GM18867 (cell line): Measurements from ENCODE around the gene FNDC3B.

Experiments used
- ATAC-seq: cut with Tn5 transposase; IDR thresholded peaks from one replicate; pipeline ENCODE4 v1.9.1; 2021; ENCODE audit warnings: mild to moderate bottlenecking, moderate library complexity; ENCODE audit not compliant: unreplicated experiment

The FNDC3B gene

DNA sequence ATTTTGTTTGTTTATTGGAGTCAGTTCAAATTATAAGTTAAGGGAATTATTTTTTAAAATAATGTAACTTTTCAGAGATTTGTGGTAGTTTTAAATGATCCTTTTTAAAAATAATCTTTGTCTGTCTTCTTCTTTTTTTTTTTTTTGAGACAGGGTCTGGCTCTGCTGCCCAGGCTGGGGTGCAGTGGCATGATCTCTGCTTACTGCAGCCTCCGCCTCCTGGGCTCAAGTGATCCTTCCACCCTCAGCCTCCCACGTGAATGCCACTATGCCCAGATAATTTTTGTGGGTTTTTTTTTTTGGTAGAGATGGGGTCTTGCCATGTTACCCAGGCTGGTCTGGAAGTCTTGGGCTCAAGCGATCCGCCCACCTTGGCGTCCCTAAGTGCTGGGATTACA lies 12.6 kb downstream of the FNDC3B start:
- no peak for ATAC-seq

DNA sequence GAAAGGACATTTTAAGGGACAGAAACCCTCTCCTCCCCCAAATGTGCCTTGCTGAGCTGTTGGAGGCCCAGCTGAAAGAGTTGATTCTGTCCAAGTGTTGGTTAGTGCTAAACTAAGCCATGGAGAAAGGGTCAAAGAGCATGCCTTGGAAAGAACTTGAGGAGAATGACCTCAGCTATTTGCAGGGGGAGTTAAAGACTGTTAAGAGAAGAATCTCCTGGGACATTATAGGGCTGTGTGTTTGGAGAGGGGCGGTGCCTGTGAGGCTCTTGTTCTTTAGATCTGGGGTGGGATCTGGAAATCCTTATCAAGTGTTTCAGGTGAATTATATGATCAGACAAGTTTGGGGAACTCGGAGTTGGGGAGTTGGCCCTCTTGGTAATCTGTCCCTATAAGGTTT lies 13.0 kb downstream of the FNDC3B start:
- ATAC-seq: no peak

DNA sequence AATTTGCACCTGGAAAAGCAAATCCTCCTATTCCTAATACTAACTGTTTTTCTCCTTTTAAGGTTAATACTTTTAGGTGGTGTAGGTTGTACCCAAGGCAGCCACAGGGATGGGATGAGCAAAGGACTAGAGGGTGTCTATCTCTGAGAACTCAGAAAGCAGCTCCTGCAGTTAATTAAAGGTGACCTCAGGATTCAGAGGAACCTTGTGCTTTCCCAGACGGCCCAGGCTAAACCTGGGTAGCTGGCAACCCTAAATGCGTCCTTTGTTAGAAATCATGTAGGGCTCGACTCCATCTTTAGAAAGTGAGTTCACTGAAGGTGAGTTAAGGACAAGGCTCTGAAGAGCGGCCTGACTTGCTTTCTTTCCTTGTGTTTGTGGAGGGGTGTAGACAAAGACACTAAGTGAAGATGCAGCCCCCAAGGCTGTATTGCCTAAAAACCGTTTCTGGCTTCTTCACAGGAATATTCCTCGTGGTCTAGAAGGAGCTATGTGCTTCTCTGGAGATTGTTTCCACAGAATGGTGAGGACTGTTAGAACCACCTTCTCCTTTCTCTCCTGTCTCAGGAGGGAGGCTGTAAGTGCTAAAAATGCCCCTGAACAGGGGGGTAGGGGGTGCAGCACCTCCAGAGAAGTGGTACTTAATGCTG lies 14.9 kb downstream of the FNDC3B start:
- ATAC-seq: no peak

DNA sequence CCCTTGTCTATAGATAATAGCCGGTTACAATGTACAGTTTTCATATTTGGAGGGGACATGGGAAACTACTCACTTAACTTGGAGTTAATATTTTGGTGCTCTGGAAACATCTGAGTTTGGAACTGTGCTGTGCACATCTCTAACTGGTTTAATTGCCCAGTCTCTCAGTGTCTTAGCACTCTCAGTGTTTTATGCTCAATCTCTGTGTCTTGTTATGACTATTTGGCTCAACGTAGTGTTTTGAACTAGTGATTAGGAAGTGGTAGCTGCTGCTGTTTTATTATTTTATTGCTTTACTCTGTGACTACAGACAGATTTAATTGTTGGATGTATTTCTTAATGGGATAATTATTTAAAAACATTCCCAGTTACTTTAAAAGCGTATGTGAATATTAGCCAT lies 17.0 kb downstream of the FNDC3B start:
- ATAC-seq: no peak

DNA sequence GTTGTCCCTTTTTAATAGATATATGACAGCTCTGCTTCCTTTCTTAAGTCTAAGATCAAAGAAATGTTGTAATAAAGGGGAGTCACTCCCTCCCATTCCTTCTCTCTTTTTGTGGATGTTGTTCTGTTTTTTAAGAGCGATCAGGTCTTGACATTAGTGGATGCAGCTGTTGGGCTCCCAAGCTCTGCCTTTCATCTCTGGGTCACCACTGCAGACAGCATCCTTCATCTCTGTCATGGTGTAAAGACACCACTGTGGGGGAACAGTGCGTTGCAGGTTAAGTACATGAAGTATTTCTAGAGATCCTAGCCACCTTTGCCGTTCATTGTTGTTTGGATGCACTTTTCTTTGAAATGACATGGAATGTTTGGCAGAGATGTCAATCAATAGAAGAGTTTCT lies 17.7 kb downstream of the FNDC3B start:
- ATAC-seq: no peak

DNA sequence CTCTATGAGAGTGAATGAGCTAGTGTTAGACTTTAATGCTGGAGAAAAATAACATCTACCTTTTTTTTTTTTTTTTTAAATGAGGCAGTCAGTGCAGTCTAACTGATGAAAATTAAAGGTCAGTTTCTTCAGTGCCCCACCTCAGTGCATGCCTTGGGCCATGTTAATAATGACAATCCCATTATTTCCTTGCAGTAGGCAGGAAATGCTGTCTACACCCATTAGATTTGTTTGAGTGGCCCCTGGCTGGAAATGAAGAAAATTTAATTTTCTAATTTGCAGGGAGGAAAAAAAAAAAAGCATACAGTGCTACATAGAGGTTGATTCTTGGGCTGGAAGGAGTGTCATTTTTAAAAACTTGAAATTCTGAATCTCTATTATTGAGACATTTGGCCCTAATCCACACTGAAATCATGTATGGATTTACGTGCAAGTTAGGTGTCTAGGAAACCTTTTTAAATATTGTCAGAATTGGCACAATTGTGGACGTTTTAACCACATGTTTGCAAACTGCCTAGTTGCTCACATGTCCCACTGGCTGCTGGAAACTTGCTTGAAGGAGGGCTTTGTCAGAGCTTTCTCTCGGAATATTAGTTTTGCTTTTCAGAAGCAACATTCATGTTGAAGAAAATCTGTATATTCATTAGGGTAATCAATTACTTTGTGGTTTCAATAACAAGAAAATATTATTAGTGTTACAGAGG lies 18.4 kb downstream of the FNDC3B start:
- ATAC-seq: no peak

DNA sequence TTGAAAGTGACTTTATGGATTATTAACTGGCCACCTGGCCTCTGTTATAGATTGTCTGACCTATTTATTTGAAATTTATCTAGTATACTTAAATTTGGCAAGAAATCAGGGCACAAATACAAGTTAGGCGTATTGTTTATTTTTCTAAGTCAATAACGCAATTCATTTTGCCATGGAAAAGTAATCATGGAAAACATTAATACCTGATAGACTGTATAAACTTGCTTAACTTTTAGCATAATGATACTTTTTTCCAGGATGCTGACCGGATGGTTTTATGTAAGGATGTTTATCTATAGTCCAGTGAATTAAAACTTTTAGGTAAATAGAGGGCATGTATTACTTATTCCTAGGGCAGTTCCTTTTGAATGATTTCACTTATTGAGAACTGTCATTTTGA lies 20.2 kb downstream of the FNDC3B start:
- no peak for ATAC-seq

DNA sequence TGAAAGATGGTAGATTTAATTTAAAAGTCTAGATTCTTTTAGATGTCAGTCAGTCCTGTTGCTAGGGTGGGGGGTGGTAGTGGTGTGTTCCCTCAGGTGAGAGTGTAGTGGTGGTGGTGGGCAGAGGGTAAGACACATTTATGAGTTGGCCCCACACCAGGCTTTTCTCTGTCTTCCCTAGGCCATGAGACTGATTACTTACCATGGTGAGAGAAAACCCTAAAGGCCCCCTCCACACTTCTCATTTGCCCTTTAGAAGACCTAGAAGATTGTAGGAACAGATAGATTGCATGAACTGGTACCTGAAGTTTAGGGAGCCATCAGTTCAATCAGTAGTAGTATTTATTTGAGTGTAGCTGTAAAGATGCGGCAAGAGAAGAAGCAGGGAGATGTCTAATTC lies 20.9 kb downstream of the FNDC3B start:
- ATAC-seq: no peak

DNA sequence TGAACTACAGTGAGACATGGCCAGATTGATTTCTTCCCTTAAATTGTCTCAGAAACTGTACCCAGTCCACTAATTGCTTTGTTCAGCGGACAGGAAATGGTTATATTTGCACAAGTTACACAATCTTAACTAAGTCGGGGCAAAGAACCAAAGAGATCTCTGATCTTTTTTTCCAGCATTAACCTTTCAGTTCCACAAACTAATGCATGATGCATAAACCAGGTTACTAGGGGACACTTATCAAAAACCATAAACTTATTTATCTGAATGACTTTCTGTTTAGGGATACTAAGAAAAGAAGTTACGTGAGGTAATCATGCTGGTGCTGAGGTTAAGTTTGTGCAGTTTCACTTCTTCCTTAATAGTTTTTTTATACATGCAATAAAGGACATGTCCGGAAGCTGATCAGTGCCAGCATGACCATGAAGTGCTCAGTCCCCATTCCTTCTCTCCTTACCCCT lies 22.4 kb downstream of the FNDC3B start:
- ATAC-seq: peak; percentile 83

DNA sequence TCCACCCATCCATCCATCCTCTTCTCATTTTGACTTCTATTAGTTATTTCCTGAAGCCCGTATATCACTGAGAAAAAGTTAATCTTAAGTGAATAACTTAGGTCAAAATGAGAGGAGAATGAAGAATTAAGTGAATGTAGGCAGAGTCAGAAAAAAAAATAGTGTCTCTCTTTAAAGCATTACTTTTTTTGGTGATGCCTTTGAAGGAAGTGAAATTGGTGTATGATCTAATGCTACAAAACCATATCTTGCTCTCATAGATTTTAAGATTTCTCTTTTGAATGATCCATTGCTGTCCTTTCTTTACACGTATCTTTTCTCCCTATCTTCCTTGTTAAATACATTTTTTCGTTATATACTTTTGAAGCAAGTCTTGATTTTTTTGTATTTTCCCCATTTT lies 23.4 kb downstream of the FNDC3B start:
- ATAC-seq: no peak

DNA sequence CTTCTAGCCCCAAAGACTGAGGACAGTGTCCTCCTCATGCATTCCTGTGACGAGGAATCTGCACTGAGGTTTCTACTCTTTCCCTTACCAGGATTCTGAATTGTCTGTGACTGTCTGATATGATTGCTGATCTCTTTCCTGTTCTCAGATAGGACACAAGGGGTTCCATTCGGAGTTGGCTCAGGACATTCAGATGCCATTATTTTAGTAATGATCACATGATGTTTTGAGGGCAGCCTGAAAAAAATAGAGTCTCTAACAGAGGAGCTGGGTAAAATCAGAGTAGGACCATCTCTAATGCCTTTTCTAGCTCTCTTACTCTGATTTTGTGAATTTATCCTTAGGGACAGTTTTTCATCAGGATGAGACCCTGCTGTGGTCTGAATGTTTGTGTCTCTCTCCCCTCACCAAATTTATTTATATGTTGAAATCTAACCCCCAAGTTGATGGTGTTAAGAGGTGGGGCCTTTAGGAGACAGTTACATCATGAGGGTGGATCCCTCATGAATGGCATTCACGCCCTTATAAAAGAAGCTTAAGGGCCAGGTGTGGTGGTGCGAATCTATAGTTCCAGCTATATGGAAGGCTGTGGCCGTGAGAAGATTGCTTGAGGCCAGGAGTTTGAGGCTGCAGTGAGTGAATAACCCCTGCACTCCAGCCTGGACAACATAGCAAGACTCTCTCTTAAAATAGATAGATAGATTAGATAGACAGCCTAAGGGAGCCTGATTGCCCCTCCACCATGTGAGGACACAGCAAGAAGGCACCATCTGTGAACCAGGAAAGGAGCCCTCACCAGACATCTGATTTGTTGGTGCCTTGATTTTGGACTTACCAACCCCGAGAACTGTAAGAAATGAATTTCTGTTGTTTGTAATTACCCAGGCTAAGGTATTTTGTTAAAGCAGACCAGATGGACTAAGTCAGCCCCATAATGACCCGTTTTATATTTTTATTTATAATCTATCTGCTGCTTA lies 24.4 kb downstream of the FNDC3B start:
- ATAC-seq: no peak

DNA sequence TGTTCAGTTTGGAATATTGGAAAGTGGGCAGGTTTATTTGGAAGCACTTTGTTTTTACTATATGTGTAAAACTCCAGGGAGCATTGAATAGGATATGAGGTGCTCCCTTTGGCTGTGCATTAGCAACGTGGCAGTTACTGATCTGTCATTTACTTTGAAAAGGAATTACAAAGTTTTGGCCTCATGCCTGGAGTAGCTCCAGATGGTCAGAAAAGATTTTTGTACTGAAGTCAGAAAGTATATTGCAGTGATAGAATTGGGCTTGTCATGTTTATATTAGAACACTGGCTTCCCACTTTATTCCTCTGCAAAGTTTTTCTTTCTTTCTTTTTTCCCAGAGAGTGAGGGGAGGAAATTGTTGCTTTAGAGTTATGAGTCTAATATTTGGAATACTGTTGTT lies 26.1 kb downstream of the FNDC3B start:
- ATAC-seq: no peak

DNA sequence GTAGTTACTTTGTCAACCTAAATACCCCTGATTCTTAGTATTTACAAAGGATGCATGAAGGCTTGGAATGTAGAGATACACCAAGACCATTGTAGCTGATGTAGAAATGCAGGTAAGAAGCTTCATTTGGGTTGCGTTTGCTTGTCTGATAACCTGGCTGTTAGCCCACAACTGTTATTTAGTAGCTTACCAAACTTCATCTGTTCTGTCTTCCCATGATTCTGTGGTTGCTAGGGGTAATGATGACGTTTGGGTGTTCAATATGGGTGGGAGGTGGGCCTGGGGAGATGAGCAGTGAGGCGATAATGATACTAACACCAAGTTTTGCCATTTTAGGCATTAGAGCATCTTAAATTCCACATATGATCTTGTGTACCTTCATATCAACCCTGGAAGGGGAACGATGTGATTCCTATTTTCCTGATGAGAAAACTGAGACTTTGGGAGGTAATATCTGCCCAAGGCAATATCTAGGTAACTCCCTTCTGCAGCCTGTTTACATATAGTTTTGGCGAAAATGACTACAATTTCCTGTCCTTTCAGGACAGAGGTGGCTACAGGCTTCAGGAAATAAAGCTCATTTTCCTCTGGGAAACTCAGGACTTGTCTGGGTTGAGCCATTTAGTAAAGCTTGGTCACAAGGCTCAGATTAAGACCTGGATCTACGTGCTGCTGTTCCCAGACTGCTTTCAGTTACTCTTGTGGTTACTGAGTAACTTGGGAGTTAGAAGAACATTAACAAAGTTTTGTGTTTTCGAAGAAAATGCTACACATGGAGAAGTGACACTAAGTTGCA lies 26.8 kb downstream of the FNDC3B start:
- no peak for ATAC-seq

DNA sequence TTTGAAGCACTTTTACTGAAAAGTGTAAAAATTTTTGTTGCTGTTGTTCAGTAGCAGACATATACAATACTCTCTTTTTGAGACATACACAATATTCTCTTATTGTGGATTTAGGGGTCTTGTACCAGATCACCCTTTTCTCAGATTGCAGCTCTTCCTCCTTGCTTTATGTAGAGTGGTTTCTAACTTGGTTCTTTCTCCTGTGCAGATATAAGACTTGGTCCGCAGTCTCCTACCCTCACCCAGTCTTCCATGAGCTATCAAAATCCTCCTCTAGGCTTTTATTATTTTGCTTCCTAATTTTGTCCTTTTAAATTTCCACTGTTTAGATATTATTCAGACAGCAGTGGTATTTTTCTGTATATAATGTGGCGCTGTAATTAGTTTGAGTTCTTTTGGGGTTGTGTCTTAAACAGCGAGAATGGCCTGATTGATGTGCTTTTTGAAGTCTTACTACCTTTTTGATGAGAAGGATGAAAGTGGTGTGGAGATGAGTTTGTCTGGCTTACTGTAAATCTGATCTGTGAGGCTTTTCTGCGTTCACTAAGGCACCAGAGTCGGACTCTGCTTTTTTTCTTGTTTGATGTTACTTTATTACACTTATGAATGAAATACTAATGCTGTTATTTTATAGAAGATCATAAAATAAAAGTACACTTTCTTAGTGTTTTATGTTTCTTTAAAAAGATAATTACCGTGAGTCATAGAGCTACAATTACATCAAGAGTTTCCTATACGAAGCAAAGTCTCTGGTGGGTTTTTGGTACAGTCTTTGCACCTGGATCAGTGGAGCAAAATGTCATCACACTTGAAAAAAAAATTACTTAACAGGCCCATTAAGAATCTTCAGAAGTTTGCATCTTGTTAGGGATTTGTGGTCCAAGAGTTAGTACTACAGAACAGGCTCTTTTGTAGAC lies 27.8 kb downstream of the FNDC3B start:
- ATAC-seq: no peak

DNA sequence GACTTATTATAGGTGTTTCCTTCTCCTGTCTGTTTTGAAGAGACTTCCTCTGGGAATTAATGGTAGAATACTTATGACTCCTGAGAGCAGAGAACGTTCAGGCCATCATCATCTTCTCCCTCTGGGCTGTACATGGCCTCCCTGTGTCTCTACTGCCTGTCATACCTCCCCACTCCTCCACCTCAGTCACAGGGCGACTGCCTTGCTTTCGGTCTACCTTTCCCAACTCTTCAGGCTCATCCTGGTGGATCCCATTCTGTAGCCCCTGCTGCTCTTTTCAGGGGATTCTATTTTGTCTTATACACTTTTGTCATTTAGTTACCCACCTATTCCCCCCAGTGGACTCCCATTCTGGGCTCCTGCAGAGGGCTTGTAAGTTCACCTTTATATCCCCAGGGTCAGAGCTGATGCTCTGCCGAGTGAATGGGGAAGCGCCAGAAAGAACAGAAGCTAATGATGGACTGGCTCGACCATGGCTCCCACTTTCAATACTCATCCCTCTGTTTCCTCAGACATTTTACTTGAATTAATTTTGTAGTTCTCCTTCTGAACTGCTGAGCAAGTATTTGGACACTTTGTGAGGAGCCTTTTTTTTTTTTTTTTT lies 28.6 kb downstream of the FNDC3B start:
- ATAC-seq: no peak

DNA sequence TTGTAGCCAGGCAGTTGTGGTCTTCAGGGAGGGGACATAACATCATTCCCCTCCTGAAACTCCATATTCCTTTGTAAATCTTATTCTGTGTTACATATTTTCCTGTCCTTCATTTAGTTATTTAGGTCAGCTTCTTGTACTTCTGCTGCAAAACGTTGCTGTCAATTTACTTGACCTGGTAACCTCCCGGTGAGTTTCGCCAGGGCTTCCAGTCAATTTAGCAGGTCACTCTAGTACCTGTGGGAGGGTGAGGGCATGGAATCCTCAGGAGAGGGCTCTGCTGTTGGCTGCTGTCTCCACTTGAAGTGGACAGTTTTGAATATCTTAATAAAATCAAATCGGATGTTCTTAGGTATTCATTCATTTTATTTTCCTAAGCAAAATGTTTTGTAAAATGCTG lies 29.6 kb downstream of the FNDC3B start:
- no peak for ATAC-seq

DNA sequence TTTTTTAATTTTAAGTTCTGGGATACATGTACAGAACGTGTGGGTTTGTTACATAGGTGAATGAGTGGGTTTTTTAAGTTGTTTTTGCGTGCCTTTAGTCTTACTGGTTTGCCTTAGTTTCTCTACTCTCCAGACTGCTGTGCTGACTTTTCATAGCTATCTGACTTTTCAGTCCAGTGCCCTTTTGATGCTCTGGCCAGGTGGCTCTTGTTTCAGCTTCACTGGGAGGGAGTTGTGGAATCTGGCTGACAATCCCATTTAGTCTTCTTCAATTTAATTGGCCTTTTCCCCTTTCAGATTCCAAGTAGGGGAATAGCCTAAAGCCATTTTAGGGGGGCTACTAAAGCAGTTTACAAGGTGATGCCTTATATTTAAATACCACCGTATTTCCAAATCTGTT lies 30.1 kb downstream of the FNDC3B start:
- ATAC-seq: no peak

DNA sequence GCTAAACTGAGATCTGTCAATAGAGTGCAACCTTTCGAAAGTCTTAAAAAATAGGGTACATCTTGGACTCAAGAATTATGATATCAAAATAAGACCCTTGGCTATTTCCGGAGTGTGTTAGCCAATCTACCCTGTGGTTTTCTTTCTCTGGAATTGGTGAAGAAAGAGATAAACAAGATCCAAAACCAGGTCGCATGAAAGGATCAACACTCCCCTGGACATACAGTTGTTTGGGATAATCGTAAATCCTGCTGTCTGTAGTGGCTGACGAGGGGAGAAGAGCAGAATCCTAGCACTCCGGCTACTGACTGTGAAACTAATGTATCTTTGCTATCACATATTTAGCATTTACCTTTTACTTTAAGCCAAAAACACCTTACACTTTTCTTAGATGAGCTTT lies 30.9 kb downstream of the FNDC3B start:
- no peak for ATAC-seq

DNA sequence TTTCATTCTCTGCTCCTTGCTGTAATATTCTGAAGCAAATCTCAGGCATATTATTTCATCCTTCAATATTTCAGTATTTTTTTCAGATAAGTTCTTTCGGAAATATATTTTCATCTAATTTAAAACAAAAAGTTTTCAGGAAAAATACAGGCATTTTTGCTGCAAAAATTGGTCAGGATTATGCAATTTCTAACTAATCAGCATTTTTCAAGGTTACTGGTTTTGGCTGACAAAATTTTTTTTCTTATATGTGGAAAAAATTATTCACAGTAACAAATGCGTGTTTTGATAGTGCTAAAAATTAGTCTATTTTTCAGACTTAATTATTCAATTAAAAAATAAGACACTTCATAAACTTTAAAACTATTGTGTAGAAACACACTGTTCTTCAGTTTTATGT lies 31.4 kb downstream of the FNDC3B start:
- no peak for ATAC-seq
